Measurements from ENCODE around the gene SDHAF3.
"Not testable (repeated sequence)": the region's sequence is repeated elsewhere in the genome, so short reads cannot be mapped to it uniquely, and the experiment has no call there.

Gene SDHAF3

GRCh38 chr7:97117372-97118188 is at the start of gene SDHAF3:
Gene SDHAF3, plus strand, starts transcription at chr7:97117698. Its CDS starts 26 bp downstream, at chr7:97117724.
- peak; percentile 69 to 75 for DNase-seq

DNA sequence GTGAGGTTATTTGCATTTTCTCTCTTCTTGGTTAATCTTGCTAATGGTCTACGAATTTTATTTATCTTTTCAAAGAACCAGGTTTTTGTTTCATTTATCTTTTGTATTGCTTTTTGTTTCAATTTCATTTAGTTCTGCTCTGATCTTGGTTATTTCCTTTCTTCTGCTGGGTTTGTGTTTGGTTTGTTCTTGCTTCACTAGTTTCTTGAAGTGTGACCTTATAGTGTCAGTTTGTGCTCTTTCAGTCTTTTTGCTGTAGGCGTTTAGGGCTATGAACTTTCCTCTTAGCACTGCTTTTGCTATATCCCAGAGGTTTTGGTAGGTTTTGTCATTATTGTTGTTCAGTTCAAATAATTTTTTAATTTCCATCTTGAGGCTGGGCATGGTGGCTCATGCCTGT is 45.5 kb upstream of the SDHAF3 start:
- DNase-seq: not testable (repeated sequence)

GRCh38 chr7:97075928-97076327 is 41.6 kb upstream of the SDHAF3 start:
- no peak for DNase-seq

- DNase-seq: no peak
Measured at GRCh38 chr7:97078023-97078969, 39.2 kb upstream of the SDHAF3 start.

GRCh38 chr7:97079300-97079699 is 38.2 kb upstream of the SDHAF3 start:
- no peak for DNase-seq

DNA sequence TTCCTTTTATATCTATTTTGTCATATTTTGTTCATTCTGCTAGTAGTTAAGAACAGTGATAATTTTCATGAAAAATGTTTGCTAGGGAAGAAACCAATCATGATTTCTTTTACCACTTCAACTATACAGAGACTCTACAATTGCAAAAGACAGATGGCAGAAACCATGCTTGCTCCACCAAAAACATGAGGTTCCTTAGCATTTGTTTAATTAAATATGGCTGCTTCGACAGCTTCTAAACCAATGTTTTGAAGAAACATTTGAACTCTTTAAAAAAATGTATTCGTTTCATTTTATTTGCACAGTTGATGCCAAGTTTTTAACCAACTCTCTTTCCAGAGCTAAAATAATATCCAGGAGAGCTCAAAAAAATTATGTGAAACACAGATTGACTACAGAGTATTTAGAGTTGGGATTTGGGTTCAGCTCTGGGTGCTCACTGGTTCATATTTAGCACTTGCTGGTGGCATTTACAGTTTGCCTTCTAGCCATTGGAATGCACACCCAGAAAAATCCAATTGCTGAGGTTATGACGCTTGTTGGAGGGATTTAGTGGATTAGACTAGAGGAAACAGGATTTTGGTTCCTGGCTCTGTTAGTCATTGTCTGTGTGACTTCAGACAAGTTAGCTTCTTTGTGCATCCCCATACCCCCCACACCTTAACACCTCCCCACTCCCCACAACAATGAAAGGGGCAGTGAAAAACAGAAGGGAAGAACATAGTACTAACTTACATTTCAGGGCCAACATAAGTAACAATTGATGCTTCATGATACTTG is 35.8 kb upstream of the SDHAF3 start:
- no peak for DNase-seq

GRCh38 chr7:97088364-97088763 is 29.1 kb upstream of the SDHAF3 start:
- no peak for DNase-seq

GRCh38 chr7:97089771-97090170 is 27.7 kb upstream of the SDHAF3 start:
- DNase-seq: no peak

- no peak for DNase-seq
Measured at GRCh38 chr7:97090761-97091353, 26.6 kb upstream of the SDHAF3 start.

- no peak for DNase-seq
Measured at GRCh38 chr7:97094284-97094930, 23.1 kb upstream of the SDHAF3 start.

GRCh38 chr7:97096037-97096436 is 21.5 kb upstream of the SDHAF3 start:
- DNase-seq: no peak

GRCh38 chr7:97096661-97097060 is 20.8 kb upstream of the SDHAF3 start:
- no peak for DNase-seq

DNA sequence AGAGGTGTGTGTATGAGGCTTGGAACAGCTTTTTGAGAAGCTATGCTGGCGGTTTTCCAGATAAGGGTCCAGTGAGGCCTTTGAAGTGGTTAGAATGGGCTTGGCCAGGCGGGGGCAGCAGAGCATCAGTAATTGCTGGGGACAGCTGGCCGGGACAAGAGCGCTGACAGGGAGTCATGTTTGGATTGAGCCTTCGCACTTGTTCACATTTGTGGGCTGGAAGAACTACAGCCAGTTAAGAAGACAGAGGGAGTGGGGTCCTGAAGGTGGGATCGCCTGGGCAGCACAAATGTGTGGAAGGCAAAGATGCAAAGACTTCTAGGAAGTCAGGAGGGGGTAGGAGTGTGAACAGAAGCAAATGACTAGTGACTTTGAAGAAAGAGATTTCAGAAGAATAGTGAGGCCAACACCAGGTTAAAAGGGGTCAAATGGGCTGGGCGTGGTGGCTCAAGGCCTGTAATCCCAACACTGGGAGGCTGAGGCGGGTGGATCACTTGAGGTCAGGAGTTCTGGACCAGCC is 12.7 kb upstream of the SDHAF3 start:
- peak; percentile 50 to 62 for DNase-seq

DNA sequence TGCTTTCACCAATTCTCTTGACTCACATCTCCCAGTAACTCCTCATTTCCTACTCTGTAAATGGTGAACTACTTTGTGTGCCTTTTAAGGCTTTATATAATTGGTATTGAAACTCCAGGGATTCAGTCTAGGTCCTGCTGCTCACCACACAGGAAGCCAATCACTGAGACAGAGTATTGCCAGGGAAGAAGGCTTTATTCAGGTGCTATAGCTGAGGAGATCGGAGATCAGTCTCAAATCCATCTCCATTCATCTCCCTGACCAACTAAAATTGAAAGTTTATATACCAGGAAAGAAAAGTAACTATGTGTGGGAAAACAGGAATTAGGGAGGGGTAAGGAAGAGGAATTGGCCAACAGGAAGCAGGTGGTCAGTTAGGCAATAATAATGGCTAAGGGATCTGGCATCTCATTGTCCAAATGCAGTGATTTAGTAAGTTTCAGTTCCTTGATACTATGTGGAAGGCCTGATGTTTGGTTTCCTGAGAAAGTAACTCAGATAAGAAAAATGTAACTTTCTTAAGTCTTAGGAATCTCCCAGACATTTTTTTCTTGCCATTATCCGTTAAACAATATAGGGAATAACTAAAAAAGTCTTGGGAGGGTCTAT is 10.2 kb upstream of the SDHAF3 start:
- no peak for DNase-seq

DNA sequence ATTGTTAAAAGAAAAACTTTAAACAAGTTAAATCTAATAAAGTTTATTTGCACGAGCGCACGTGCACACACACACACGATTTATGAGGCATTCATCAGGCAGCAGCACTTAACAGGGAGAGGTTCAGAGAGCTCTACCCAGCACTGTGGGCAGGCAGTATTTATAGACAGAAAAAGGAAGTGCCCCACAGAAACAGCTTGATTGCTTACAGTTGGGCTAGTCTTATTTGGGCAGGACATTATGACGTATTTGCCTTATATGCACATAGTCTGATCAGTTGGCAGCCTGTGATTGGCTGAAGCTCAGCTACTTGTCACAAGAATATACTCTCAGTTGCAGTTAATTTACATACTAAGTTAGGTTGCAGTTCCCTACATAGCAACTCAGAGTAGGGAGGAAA is 1.2 kb upstream of the SDHAF3 start:
- peak; percentile 17 to 18 for DNase-seq

GRCh38 chr7:97117035-97117371 is 495 bp upstream of the SDHAF3 start:
- DNase-seq: no peak

GRCh38 chr7:97118306-97118917 is 914 bp downstream of the SDHAF3 start:
- peak in 1 of 2 experiments; percentile 6 for DNase-seq

DNA sequence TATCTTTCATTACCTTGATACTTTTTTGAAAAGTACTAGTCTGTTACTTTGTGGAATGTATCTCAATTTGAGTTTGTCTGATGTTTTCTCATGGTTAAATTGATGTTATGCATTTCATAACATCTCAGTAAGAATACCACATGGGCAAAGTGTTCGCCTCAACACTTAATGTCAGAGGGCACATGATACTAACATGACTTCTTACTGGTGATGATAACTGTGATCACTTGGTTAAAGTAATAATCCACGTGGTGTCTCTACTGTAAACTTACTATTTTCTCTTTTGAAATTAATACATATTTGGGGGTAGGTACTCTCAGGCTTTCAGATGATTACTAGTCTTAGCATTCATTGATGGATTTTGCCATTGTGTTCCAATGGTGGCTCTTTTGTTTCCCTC is 2.2 kb downstream of the SDHAF3 start:
- no peak for DNase-seq

DNA sequence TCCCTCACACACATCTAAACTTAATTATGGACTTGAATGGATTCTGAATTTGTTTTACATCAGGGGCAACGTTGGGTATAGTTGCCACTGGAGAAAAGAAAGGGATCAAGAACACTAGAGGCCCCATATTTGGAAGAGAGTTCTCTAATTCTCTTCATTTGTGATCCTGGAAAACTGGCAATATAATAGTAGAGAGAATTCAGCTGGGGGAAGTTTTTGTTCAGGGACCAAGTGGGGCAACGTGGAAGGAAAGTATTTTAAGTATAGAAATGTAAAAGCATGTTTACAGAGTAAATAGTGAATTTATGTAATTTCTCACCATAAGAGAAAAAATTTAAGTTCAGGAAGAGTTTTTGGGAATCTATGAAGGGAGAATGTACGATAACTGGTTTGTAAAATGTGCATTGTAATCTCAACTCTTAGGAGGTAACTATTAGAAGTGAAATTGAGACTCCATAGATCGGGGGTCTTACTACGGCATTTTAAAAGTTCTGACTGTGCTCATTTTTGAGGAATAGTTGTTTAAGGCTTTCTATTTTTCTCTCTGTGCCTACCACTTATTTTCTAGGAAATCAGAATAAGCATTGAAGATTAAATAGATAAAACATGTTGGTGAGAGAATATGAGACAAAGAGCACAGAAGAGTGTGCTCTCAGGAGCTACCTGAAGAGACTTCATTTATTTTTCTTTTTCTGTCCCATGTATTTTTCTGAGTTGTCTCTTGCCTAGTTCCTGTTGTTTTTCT is 3.4 kb downstream of the SDHAF3 start:
- DNase-seq: no peak

- DNase-seq: not testable (repeated sequence)
Measured at GRCh38 chr7:97123115-97123514, 5.6 kb downstream of the SDHAF3 start.
